AG08396 (cell line): ENCODE measurements around the gene ATP2B2.
"Not testable (repeated sequence)": the region's sequence is repeated elsewhere in the genome, so short reads cannot be mapped to it uniquely, and the experiment has no call there.

Source experiments
- DNase-seq: peaks from one replicate; pipeline ENCODE4 v3.0.0; 2012; ENCODE audit warnings: low spot score, mixed read lengths

ATP2B2 gene

GRCh38 chr3:10399634-10400033, 105.8 kb downstream of the ATP2B2 start:
- DNase-seq = no peak

GRCh38 chr3:10398341-10398740, 107.0 kb downstream of the ATP2B2 start:
- DNase-seq = no peak

- no peak for DNase-seq
These were observed 107.5 kb downstream of the ATP2B2 start for GRCh38 chr3:10397879-10398278.

GRCh38 chr3:10396931-10397330, 108.5 kb downstream of the ATP2B2 start:
- no peak for DNase-seq

GRCh38 chr3:10396083-10396482, 109.3 kb downstream of the ATP2B2 start:
- no peak for DNase-seq

- no peak for DNase-seq
These were observed 109.7 kb downstream of the ATP2B2 start for GRCh38 chr3:10395671-10396070.

- no peak for DNase-seq
These were observed 110.2 kb downstream of the ATP2B2 start for GRCh38 chr3:10395196-10395595.

- DNase-seq = no peak
These were observed 110.8 kb downstream of the ATP2B2 start for GRCh38 chr3:10394491-10395025.

GRCh38 chr3:10393514-10393913, 111.9 kb downstream of the ATP2B2 start:
- no peak for DNase-seq

GRCh38 chr3:10392906-10393461, 112.4 kb downstream of the ATP2B2 start:
- no peak for DNase-seq

- DNase-seq = no peak
These were observed 113.1 kb downstream of the ATP2B2 start for GRCh38 chr3:10392244-10392643.

- no peak for DNase-seq
These were observed 114.0 kb downstream of the ATP2B2 start for GRCh38 chr3:10391391-10391790.

- no peak for DNase-seq
These were observed 114.6 kb downstream of the ATP2B2 start for GRCh38 chr3:10390641-10391373.

- no peak for DNase-seq
These were observed 115.4 kb downstream of the ATP2B2 start for GRCh38 chr3:10389995-10390394.

- DNase-seq = no peak
These were observed 116.0 kb downstream of the ATP2B2 start for GRCh38 chr3:10389339-10389738.

GRCh38 chr3:10387881-10388609, 117.3 kb downstream of the ATP2B2 start:
- DNase-seq = no peak

- DNase-seq = no peak
These were observed 119.3 kb downstream of the ATP2B2 start for GRCh38 chr3:10386121-10386520.

GRCh38 chr3:10384541-10385360, 120.6 kb downstream of the ATP2B2 start:
- DNase-seq = no peak

- DNase-seq = no peak
These were observed 121.5 kb downstream of the ATP2B2 start for GRCh38 chr3:10383850-10384248.

GRCh38 chr3:10382892-10383849, 122.2 kb downstream of the ATP2B2 start:
- no peak for DNase-seq

GRCh38 chr3:10382445-10382844, 122.9 kb downstream of the ATP2B2 start:
- not testable (repeated sequence) for DNase-seq
